ENCODE data around the gene CDK5. TPM values are rescaled to one million over a fixed set of nuclear protein-coding genes. Genes with fewer than 3 reads are reported as not detected.

The CDK5 gene
- polyA plus RNA-seq, 2 of the 4 experiments (the other 2 are of a cell fraction): 29.6 to 51.0 TPM

DNA sequence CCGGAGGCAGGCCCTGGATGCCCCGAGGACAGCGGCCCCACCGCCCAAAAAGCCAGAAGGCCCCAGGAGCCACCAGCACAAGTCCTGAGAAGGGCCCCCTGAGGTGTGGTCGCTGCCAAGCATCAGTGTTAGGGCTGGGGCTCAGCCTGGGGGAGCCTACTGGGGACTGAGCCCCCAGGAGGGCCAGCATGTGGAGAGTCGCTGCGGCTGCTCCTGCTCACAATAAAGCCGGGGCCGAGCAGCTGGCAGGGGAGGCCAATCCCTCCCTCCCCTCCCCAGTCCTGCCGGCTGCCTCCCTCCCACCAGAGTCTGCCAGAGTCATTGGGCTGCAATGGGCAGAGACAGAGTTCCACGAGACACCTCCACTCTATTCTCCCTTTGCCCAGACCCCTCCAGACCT, 12.4 kb downstream of the CDK5 start:
- no peak for FAIRE-seq
- Histone ChIP-seq H3K9me3 (no peaks in the 10 kb centered on the region), H3K27ac (no peak overlapping the region), H3K4me2 (no peak overlapping the region), H3K4me3 (no peak overlapping the region), H3K4me1 (peaks cover 12% of the 10 kb centered on the region)
- TF ChIP-seq, protein P1, sequence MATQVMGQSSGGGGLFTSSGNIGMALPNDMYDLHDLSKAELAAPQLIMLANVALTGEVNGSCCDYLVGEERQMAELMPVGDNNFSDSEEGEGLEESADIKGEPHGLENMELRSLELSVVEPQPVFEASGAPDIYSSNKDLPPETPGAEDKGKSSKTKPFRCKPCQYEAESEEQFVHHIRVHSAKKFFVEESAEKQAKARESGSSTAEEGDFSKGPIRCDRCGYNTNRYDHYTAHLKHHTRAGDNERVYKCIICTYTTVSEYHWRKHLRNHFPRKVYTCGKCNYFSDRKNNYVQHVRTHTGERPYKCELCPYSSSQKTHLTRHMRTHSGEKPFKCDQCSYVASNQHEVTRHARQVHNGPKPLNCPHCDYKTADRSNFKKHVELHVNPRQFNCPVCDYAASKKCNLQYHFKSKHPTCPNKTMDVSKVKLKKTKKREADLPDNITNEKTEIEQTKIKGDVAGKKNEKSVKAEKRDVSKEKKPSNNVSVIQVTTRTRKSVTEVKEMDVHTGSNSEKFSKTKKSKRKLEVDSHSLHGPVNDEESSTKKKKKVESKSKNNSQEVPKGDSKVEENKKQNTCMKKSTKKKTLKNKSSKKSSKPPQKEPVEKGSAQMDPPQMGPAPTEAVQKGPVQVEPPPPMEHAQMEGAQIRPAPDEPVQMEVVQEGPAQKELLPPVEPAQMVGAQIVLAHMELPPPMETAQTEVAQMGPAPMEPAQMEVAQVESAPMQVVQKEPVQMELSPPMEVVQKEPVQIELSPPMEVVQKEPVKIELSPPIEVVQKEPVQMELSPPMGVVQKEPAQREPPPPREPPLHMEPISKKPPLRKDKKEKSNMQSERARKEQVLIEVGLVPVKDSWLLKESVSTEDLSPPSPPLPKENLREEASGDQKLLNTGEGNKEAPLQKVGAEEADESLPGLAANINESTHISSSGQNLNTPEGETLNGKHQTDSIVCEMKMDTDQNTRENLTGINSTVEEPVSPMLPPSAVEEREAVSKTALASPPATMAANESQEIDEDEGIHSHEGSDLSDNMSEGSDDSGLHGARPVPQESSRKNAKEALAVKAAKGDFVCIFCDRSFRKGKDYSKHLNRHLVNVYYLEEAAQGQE (IDR thresholded peaks at IDR 0.05): no peak
- TF ChIP-seq ZC3H11A (IDR thresholded peaks at IDR 0.05) (no peak), KDM5A (IDR thresholded peaks at IDR 0.05) (no peak), RAD21 (conservative IDR thresholded peaks at IDR 0.05 in 1 of 2, IDR thresholded peaks at IDR 0.05 in 1 of 2) (no peak), FOSB (CRISPR knock-in tag; IDR thresholded peaks at IDR 0.05) (no peak), ZNF302 (CRISPR knock-in tag; IDR thresholded peaks at IDR 0.05) (no peak), SMC3 (IDR thresholded peaks at IDR 0.05) (no peak), JUN (IDR thresholded peaks at IDR 0.05) (no peak), EHMT2 (IDR thresholded peaks at IDR 0.05; ENCODE audit: low read depth) (no peak), MAZ (IDR thresholded peaks at IDR 0.05; ENCODE audit: borderline replicate concordance, low read depth, low read length) (no peak), ZFP36 (IDR thresholded peaks at IDR 0.05; ENCODE audit: borderline replicate concordance, partially characterized antibody) (no peak), HDAC2 (IDR thresholded peaks at IDR 0.05) (no peak), MAFK (IDR thresholded peaks at IDR 0.05; ENCODE audit: partially characterized antibody) (no peak), NR3C1 (IDR thresholded peaks at IDR 0.05) (no peak)
- TF ChIP-seq, protein P2, sequence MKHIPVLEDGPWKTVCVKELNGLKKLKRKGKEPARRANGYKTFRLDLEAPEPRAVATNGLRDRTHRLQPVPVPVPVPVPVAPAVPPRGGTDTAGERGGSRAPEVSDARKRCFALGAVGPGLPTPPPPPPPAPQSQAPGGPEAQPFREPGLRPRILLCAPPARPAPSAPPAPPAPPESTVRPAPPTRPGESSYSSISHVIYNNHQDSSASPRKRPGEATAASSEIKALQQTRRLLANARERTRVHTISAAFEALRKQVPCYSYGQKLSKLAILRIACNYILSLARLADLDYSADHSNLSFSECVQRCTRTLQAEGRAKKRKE (CRISPR knock-in tag; IDR thresholded peaks at IDR 0.05; ENCODE audit: low read depth): no peak
- TF ChIP-seq, protein P3, sequence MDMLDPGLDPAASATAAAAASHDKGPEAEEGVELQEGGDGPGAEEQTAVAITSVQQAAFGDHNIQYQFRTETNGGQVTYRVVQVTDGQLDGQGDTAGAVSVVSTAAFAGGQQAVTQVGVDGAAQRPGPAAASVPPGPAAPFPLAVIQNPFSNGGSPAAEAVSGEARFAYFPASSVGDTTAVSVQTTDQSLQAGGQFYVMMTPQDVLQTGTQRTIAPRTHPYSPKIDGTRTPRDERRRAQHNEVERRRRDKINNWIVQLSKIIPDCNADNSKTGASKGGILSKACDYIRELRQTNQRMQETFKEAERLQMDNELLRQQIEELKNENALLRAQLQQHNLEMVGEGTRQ (IDR thresholded peaks at IDR 0.05): no peak
- TF ChIP-seq, protein P4, sequence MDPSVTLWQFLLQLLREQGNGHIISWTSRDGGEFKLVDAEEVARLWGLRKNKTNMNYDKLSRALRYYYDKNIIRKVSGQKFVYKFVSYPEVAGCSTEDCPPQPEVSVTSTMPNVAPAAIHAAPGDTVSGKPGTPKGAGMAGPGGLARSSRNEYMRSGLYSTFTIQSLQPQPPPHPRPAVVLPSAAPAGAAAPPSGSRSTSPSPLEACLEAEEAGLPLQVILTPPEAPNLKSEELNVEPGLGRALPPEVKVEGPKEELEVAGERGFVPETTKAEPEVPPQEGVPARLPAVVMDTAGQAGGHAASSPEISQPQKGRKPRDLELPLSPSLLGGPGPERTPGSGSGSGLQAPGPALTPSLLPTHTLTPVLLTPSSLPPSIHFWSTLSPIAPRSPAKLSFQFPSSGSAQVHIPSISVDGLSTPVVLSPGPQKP (IDR thresholded peaks at IDR 0.05; ENCODE audit: low read depth, low read length): no peak
- POLR2A ChIA-PET: no interaction called here
- ATAC-seq: no peak
- no peak for DNase-seq (ENCODE audit: low read depth in 1 of 2, low spot score in 1 of 2)
- CTCF ChIA-PET: interaction anchor here (1.4 to 1.9 kb wide), 3 partner anchors 13 to 65 kb away, joined by 5 to 6 read pairs (median 6); no protein-coding TSS in a partner anchor
- WGBS (ENCODE audit: missing lambda C conversion rate): 92% methylated on average over 10 of the region's 11 CpGs

DNA sequence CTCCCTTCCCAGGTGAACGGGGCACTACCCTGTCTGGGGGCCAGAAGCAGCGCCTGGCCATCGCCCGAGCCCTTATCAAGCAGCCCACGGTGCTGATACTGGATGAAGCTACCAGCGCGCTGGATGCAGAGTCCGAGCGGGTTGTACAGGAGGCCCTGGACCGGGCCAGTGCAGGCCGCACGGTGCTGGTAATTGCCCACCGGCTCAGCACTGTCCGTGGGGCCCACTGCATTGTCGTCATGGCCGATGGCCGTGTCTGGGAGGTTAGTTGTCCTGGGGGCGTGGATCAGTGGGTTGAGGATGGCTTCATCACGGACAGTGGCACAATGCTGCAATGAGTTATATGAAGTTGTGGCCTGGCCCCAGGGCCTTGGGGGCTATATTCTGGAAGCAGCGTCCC, 13.7 kb downstream of the CDK5 start:
- WGBS (ENCODE audit: missing lambda C conversion rate): 94% methylated on average over 10 of the region's 20 CpGs
- CTCF ChIA-PET: interaction anchor here (1.0 to 1.9 kb wide), 2 partner anchors 12 to 67 kb away, joined by 3 to 5 read pairs; no protein-coding TSS in a partner anchor
- POLR2A ChIA-PET: no interaction called here
- FAIRE-seq (no peak), ATAC-seq (no peak), DNase-seq (ENCODE audit: low read depth in 1 of 2, low spot score in 1 of 2) (no peak)
- Histone ChIP-seq H3K27ac (no peak overlapping the region), H3K4me2 (no peak overlapping the region), H3K4me1 (peaks cover 24% of the 10 kb centered on the region), H3K4me3 (no peak overlapping the region), H3K9me3 (no peaks in the 10 kb centered on the region)
- TF ChIP-seq CHD4 (IDR thresholded peaks at IDR 0.05; ENCODE audit: borderline replicate concordance) (no peak), RFX5 (IDR thresholded peaks at IDR 0.05) (no peak), ESRRA (IDR thresholded peaks at IDR 0.05; ENCODE audit: borderline replicate concordance, low read length) (no peak), MAZ (IDR thresholded peaks at IDR 0.05; ENCODE audit: borderline replicate concordance, low read depth, low read length) (no peak), HDAC2 (IDR thresholded peaks at IDR 0.05) (no peak), SREBF2 (IDR thresholded peaks at IDR 0.05) (no peak), FOSB (CRISPR knock-in tag; IDR thresholded peaks at IDR 0.05) (no peak), HOXB13 (CRISPR knock-in tag; IDR thresholded peaks at IDR 0.05; ENCODE audit: low read depth) (no peak), RNF2 (IDR thresholded peaks at IDR 0.05; ENCODE audit: borderline replicate concordance, low read depth) (no peak), ZSCAN20 (CRISPR knock-in tag; IDR thresholded peaks at IDR 0.05) (no peak), NR3C1 (IDR thresholded peaks at IDR 0.05) (no peak)
- TF ChIP-seq, protein P5, sequence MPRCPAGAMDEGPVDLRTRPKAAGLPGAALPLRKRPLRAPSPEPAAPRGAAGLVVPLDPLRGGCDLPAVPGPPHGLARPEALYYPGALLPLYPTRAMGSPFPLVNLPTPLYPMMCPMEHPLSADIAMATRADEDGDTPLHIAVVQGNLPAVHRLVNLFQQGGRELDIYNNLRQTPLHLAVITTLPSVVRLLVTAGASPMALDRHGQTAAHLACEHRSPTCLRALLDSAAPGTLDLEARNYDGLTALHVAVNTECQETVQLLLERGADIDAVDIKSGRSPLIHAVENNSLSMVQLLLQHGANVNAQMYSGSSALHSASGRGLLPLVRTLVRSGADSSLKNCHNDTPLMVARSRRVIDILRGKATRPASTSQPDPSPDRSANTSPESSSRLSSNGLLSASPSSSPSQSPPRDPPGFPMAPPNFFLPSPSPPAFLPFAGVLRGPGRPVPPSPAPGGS (IDR thresholded peaks at IDR 0.05): no peak
- TF ChIP-seq, protein P6, sequence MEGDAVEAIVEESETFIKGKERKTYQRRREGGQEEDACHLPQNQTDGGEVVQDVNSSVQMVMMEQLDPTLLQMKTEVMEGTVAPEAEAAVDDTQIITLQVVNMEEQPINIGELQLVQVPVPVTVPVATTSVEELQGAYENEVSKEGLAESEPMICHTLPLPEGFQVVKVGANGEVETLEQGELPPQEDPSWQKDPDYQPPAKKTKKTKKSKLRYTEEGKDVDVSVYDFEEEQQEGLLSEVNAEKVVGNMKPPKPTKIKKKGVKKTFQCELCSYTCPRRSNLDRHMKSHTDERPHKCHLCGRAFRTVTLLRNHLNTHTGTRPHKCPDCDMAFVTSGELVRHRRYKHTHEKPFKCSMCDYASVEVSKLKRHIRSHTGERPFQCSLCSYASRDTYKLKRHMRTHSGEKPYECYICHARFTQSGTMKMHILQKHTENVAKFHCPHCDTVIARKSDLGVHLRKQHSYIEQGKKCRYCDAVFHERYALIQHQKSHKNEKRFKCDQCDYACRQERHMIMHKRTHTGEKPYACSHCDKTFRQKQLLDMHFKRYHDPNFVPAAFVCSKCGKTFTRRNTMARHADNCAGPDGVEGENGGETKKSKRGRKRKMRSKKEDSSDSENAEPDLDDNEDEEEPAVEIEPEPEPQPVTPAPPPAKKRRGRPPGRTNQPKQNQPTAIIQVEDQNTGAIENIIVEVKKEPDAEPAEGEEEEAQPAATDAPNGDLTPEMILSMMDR (IDR thresholded peaks at IDR 0.05): no peak

All from A549 (cell line).